ENCODE results near the gene NCF4.

NCF4 gene

DNA sequence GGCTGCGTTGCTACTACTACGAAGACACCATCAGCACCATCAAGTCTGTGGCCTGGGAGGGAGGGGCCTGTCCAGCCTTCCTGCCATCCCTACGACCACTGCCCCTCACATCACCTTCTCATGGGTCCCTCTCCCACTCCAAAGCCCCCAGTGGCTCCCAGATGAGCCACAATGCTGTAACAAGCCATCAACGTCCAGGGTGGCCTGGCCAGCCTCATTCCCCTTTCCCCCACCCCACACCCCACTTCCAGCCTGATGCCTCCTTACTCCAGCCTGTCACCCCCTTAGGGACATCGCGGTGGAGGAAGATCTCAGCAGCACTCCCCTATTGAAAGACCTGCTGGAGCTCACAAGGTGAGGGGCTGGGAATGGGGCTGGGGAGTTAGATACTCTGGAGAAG lies 14.9 kb downstream of the NCF4 start:
- TF ChIP-seq, protein P1, sequence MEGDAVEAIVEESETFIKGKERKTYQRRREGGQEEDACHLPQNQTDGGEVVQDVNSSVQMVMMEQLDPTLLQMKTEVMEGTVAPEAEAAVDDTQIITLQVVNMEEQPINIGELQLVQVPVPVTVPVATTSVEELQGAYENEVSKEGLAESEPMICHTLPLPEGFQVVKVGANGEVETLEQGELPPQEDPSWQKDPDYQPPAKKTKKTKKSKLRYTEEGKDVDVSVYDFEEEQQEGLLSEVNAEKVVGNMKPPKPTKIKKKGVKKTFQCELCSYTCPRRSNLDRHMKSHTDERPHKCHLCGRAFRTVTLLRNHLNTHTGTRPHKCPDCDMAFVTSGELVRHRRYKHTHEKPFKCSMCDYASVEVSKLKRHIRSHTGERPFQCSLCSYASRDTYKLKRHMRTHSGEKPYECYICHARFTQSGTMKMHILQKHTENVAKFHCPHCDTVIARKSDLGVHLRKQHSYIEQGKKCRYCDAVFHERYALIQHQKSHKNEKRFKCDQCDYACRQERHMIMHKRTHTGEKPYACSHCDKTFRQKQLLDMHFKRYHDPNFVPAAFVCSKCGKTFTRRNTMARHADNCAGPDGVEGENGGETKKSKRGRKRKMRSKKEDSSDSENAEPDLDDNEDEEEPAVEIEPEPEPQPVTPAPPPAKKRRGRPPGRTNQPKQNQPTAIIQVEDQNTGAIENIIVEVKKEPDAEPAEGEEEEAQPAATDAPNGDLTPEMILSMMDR (IDR thresholded peaks at IDR 0.05; ENCODE audit: low read depth, low read length) = no peak
- no peak overlapping the region for H3K4me3 ChIP-seq (replicated peaks in 1 of 2; ENCODE audit: low read depth in 2 of 2, low read length in 2 of 2)
- no peak for DNase-seq (ENCODE audit: low read depth in 2 of 2)

DNA sequence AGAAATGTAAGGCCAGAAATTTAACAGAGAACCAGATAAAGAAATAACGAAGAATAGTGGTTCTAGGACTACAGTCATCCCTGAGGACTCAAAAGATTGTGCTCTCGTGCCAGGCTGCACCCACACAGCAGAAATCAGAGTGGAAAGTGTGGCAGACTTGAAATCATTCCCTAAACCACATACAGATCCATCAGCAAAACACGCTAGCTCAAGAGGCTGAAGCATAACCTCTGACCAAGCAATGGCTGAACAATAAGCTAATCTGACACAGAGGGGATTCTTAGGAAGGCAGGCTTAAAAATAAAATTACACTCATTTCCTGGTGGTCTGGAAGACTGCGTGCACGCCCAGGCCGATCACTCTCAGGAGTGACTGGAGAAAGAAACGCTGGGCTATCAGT lies 19.0 kb downstream of the NCF4 start:
- TF ChIP-seq, protein P1 (IDR thresholded peaks at IDR 0.05; ENCODE audit: low read depth, low read length) = no peak
- DNase-seq (ENCODE audit: low read depth in 2 of 2) = peak in 1 of 2 donors; percentile 35
- H3K4me3 ChIP-seq (replicated peaks in 1 of 2; ENCODE audit: low read depth in 2 of 2, low read length in 2 of 2) = no peak overlapping the region

GRCh38 chr22:36881504-36882245 lies 20.9 kb downstream of the NCF4 start:
- no peak for DNase-seq (ENCODE audit: low read depth in 2 of 2)
- TF ChIP-seq, protein P1 (IDR thresholded peaks at IDR 0.05; ENCODE audit: low read depth, low read length) = no peak
- no peak overlapping the region for H3K4me3 ChIP-seq (replicated peaks in 1 of 2; ENCODE audit: low read depth in 2 of 2, low read length in 2 of 2)

DNA sequence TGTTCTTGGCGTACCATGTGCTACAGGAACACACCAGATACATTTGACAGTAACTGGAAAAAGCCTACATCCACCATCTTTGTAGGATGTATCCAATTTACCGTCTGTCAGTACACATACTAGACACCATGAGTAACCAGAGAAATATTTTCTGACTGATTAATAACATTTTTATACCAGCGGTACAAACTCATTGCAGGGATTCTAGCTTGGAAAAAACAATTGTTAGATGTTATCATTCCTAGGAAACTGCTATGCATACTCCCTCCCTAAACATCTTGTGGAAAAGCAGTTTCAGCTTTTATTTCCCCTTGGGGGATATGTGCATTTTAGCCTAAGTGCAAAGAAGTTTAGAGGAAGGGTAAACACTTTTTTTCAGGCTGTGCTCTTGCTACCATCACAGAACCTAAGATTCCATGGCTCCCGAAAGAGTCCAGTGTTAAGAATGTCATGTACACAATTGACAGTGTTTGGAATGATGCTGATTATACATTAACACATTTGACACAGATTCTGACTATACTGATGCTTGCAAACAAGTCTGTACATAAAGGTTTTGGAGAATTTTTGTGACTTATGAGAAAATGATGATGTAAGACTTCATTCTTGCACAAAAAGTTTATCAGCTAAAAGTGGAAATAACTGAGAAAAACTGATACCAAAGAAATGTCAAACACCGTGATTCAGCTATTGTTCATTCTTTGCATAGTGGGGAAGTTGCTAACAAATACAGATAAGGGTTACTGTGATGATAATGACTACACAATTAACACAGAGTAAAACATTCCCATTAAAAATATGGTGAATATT lies 23.7 kb downstream of the NCF4 start:
- H3K4me3 ChIP-seq (replicated peaks in 1 of 2; ENCODE audit: low read depth in 2 of 2, low read length in 2 of 2) = no peak overlapping the region
- TF ChIP-seq, protein P1 (IDR thresholded peaks at IDR 0.05; ENCODE audit: low read depth, low read length) = no peak
- peak; percentile 23 to 70 for DNase-seq (ENCODE audit: low read depth in 2 of 2)

DNA sequence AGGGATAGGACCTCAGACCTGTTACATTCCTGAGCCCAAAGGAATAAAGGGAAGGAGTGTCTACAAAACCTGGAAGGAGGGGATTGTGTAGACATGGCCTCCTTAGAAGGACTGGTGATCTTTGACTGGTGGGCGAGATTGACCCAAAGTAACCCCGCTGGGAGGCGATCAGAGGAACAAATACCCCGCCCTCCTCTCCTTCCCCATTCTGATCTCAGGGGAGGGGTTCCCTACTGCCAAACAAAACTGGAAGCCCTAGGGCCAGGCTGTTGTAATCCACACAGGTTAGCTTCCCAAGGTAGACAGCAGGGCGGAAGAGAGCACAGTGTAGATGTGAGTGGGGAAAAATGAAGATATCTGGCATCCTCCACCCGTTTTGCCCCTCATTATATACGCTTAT lies 24.7 kb downstream of the NCF4 start:
- TF ChIP-seq, protein P1 (IDR thresholded peaks at IDR 0.05; ENCODE audit: low read depth, low read length) = no peak
- no peak overlapping the region for H3K4me3 ChIP-seq (replicated peaks in 1 of 2; ENCODE audit: low read depth in 2 of 2, low read length in 2 of 2)
- peak in 1 of 2 donors; percentile 11 for DNase-seq (ENCODE audit: low read depth in 2 of 2)

GRCh38 chr22:36886016-36886415 lies 25.2 kb downstream of the NCF4 start:
- no peak for DNase-seq (ENCODE audit: low read depth in 2 of 2)
- TF ChIP-seq, protein P1 (IDR thresholded peaks at IDR 0.05; ENCODE audit: low read depth, low read length) = no peak
- H3K4me3 ChIP-seq (replicated peaks in 1 of 2; ENCODE audit: low read depth in 2 of 2, low read length in 2 of 2) = no peak overlapping the region

All from cardiac fibroblast (primary cell).